SH-SY5Y (cell line): ENCODE results near the gene SULT1B1.

Source experiments
- GATA2 ChIP-seq: IDR thresholded peaks from 2 replicates; pipeline ENCODE4 v1.6.1; 2011; ENCODE audit warnings: mild to moderate bottlenecking, low read depth, low read length
- GATA3 ChIP-seq: IDR thresholded peaks from 2 replicates; pipeline ENCODE4 v1.6.1; 2011; ENCODE audit warnings: low read depth, mild to moderate bottlenecking, low read length, moderate library complexity

DNA sequence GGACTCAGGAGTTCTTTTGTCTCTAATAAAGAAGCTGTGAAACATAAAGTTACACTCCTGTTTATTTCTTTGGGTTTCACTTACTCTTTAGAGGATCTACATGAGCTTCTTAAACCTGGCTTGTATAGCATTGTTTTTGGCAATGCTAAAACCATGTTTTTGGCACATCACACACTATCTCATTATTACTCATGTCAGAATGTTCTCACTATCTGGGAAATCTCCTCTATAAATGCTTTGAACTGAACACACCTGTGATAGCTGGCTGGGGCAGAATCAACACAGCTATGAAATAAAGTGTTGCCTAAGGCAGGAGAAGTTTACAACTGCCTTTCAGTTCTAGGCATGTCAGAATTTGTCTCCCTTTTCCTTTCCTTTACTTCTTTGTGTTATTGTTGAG is 52.6 kb downstream of the SULT1B1 start:
- TF ChIP-seq GATA3 (no peak), GATA2 (no peak)
